ENCODE results near the gene SERPINB1. TPM values are rescaled to one million over a fixed set of nuclear protein-coding genes. Genes with fewer than 3 reads are reported as not detected.

The SERPINB1 gene
- total and polyA plus RNA-seq, 2 experiments from 2014 or later, result 5.6 to 6.5 TPM

Small RNA genes within 50 kb of the gene (microRNA-seq; reads per million reads assigned to microRNA genes)
- not detected for gene MIR4645

Small RNA genes within 50 kb of the gene (small RNA-seq; reads per million reads assigned to genes)
- gene MIR4645 (ENCODE audit: low replicate concordance), result 0.07 reads per million

Other genes starting within 250 kb of the SERPINB1 start
- gene MYLK4, start 90.9 kb downstream of the SERPINB1 start, total RNA-seq (2014; rRNA removed; shearing (Covaris generic)), result 0.12 and 0.17 TPM in 2 replicates
- gene MYLK4, start 90.9 kb downstream of the SERPINB1 start, polyA plus RNA-seq (2016; fragmentation: Nextera tagmentation; extraction: Ambion mirVana), result 0.03 TPM in 2 replicates
- 50.4 and 66.0 TPM in 2 replicates for gene WRNIP1, start 76.5 kb downstream of the SERPINB1 start, total RNA-seq (2014; rRNA removed; shearing (Covaris generic))
- 27.6 and 34.8 TPM in 2 replicates for gene WRNIP1, start 76.5 kb downstream of the SERPINB1 start, polyA plus RNA-seq (2016; fragmentation: Nextera tagmentation; extraction: Ambion mirVana)
- gene SERPINB9, start 61.4 kb upstream of the SERPINB1 start, total RNA-seq (2014; rRNA removed; shearing (Covaris generic)), result 65.0 and 71.3 TPM in 2 replicates
- 46.6 and 47.4 TPM in 2 replicates for gene SERPINB9, start 61.4 kb upstream of the SERPINB1 start, polyA plus RNA-seq (2016; fragmentation: Nextera tagmentation; extraction: Ambion mirVana)
- gene SERPINB6, start 129.7 kb upstream of the SERPINB1 start, total RNA-seq (2014; rRNA removed; shearing (Covaris generic)), result 37.6 and 38.5 TPM in 2 replicates
- gene SERPINB6, start 129.7 kb upstream of the SERPINB1 start, polyA plus RNA-seq (2016; fragmentation: Nextera tagmentation; extraction: Ambion mirVana), result 25.9 and 26.0 TPM in 2 replicates
- gene NQO2, start 158.0 kb upstream of the SERPINB1 start, total RNA-seq (2014; rRNA removed; shearing (Covaris generic)), result 117 and 125 TPM in 2 replicates
- gene NQO2, start 158.0 kb upstream of the SERPINB1 start, polyA plus RNA-seq (2016; fragmentation: Nextera tagmentation; extraction: Ambion mirVana), result 159 and 173 TPM in 2 replicates
- gene RIPK1, start 226.6 kb upstream of the SERPINB1 start, total RNA-seq (2014; rRNA removed; shearing (Covaris generic)), result 16.7 and 19.4 TPM in 2 replicates
- 4.9 and 5.7 TPM in 2 replicates for gene RIPK1, start 226.6 kb upstream of the SERPINB1 start, polyA plus RNA-seq (2016; fragmentation: Nextera tagmentation; extraction: Ambion mirVana)

All from GM23338 (cell line).